Measurements from ENCODE around the gene CHAT.

DNA sequence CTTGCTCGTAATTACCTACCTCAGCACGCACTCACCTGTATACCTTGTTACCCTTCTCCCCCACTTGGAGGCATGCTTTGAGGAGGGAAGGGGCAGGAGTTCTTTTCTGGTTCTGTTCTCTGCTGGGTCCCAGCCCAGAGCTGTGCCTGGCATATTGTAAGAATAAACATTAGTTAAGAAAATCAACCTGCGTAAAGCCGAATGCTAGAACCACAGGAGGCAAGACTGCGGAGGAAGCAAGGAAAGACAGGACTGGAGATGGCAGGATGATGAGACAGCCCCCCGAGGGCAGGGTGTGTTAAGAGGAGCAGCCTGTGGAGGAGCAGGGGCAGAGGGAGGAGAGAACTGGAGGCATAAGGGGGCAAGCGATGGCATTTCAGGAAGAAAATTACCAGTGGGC, 75.1 kb downstream of the CHAT start:
- TF ChIP-seq POLR2A (IDR thresholded peaks at IDR 0.05) = no peak
- no peak for TF ChIP-seq CTCF (IDR thresholded peaks at IDR 0.05)

Measured in gastroesophageal sphincter (tissue), 3 donors.